ENCODE results near the gene ITGA8. TPM values are rescaled to one million over a fixed set of nuclear protein-coding genes. Genes with fewer than 3 reads are reported as not detected.

Gene ITGA8
- under 0.01 TPM in 1 of 2 replicates, not detected in the other for total RNA-seq

DNA sequence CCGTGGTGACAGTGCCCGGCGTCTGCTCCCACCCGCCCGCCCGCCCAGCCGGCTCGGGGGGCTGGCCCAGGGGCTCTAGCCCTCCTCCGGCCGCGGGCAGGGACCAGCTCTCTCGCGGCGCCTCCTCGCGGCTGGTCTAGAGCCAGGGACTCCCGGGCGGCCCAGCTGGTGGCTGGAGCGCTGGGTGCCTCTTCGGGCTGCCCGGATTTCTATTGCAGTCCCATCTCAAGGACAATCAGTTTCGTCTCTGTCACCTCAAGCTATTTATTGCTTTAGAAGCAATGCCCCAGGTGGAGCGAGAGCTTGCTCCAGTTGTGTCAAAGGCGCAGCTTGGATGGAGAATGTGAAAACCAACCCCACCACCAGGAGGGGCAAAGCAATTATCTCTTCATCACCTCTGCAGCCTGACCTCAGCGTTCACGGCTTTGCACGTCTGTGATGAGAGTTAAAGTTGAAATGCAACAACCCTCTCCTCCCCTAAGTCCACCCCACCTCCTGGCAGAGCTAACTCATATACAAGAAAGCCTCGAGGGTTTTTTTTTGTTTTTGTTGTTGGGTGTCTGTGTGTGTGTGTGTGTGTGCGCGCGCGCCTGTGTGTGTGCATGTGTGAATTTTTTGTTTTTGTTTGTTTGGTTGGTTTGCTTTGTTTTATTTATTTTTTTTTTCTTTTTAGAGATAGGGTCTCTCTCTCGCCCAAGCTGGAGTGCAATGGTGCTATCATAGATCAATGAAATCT, at the start of gene ITGA8:
TSS of gene ITGA8 (minus strand) at position 24 of the 736 bp plus-strand sequence. CDS start 151 bp downstream, outside the sequence.

Other genes with a start within 250 kb of the ITGA8 start
- gene MINDY3, start 140.6 kb upstream of the ITGA8 start, total RNA-seq, result 32.0 and 37.3 TPM in 2 replicates